ENCODE results near the gene SCN3A. TPM values are rescaled to one million over a fixed set of nuclear protein-coding genes. Genes with fewer than 3 reads are reported as not detected.

The SCN3A gene
- total and polyA plus RNA-seq, 10 of the 15 experiments (the other 5 are each of a cell fraction or from before 2014, with no cell fraction given): 0.04 to 0.34 (median 0.06) TPM; not detected in 3

DNA sequence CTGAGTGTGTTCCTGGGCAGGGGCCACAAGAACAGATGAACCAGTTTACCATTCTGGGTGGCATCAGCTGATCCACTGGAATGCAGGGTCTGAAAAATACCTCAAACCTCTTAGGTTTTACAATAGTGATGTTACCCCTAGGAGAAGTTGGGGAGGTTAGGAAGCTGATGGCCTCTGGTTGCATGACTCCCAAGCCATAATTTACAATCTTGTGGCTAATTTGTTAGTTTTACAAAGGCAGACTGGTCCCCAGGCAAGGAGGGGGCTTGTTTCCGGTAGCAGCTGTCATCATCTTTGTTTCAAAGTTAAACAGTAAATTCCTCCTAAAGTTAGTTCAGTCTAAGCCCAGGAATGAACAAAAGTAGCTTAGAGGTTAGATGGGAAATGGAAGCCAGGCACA is 134.7 kb downstream of the SCN3A start:
- TF ChIP-seq ZNF24 (IDR thresholded peaks at IDR 0.05) (no peak), PKNOX1 (IDR thresholded peaks at IDR 0.05) (no peak), HCFC1 (IDR thresholded peaks at IDR 0.05; ENCODE audit: low read length) (no peak), KDM1A (IDR thresholded peaks at IDR 0.05; ENCODE audit: borderline replicate concordance) (no peak), CEBPZ (IDR thresholded peaks at IDR 0.05; ENCODE audit: low read depth, low read length) (no peak)
- CTCF ChIA-PET: no interaction called here

More for the DNA sequence above, 134.7 kb downstream of the SCN3A start:
- Histone ChIP-seq H3K9me3 (replicated peaks; ENCODE audit: control insufficient read depth, insufficient read depth, low read length) (no peaks in the 10 kb centered on the region; the same call in 2 of the 3 replicates), H3K4me2 (ENCODE audit: control insufficient read depth, insufficient read depth) (no peak overlapping the region), H3K36me3 (ENCODE audit: control insufficient read depth in 2 of 2, insufficient read depth in 2 of 2, low read length in 1 of 2) (no peaks in the 10 kb centered on the region), H3K27me3 (replicated peaks in 1 of 2; ENCODE audit: control insufficient read depth in 2 of 2, insufficient read depth in 2 of 2, low read length in 1 of 2) (no peaks in the 10 kb centered on the region), H2AFZ (ENCODE audit: control insufficient read depth, low read depth, low read length) (no peak overlapping the region), H3K4me3 (no peak overlapping the region), H3K79me2 (ENCODE audit: control insufficient read depth, insufficient read depth, low read length) (no peaks in the 10 kb centered on the region), H3K4me1 (ENCODE audit: control insufficient read depth, insufficient read depth, low read length) (no peaks in the 10 kb centered on the region), H3K27ac (ENCODE audit: control insufficient read depth, insufficient read depth) (no peak overlapping the region), H4K20me1 (ENCODE audit: control insufficient read depth, insufficient read depth) (no peaks in the 10 kb centered on the region), H3K9ac (ENCODE audit: control insufficient read depth, insufficient read depth, low read length) (no peak overlapping the region)
- ChIA-PET RAD21 (ENCODE audit: unreplicated experiment) (no interaction called here), SMC1A (ENCODE audit: uncharacterized antibody, unreplicated experiment) (no interaction called here), POLR2A (interaction anchor here (0.7 kb wide), 1 partner anchor 46 kb away, joined by 3 read pairs; no protein-coding TSS in a partner anchor)
- intact Hi-C loops (cut with micrococcal nuclease; ENCODE audit: unreplicated experiment): no loop called here
- 71% methylated on average over 1 of the region's 1 CpG for WGBS (ENCODE audit: insufficient coverage, insufficient replicate concordance, low lambda C conversion rate, missing lambda C conversion rate)
- BruUV-seq (replicated peaks): no TSS peak
- DNase-seq (ENCODE audit: low read depth, low spot score) (no peak), FAIRE-seq (no peak), ATAC-seq (no peak)
- in situ Hi-C loops (cut with MboI): no loop called here
